GM19324 (cell line): Measurements from ENCODE around the gene MAP1A.
A peak's percentile ranks its signal among the peaks of the same experiment; 100 is the strongest.

Source experiments
- ATAC-seq: cut with Tn5 transposase; IDR thresholded peaks from one replicate; pipeline ENCODE4 v1.9.1; 2021; ENCODE audit warnings: mild to moderate bottlenecking, moderate library complexity; ENCODE audit not compliant: unreplicated experiment, low FRiP score

The MAP1A gene

GRCh38 chr15:43517354-43518196 lies at the start of gene MAP1A:
MAP1A (plus strand) TSS chr15:43517608; CDS start chr15:43521474, 3,866 bp downstream.
- no peak for ATAC-seq

GRCh38 chr15:43469867-43470266 lies 47.5 kb upstream of the MAP1A start:
- no peak for ATAC-seq

- no peak for ATAC-seq
These were observed 45.4 kb upstream of the MAP1A start for GRCh38 chr15:43471975-43472374.

- no peak for ATAC-seq
These were observed 43.5 kb upstream of the MAP1A start for GRCh38 chr15:43473885-43474284.

- no peak for ATAC-seq
These were observed 33.9 kb upstream of the MAP1A start for GRCh38 chr15:43483297-43484128.

- ATAC-seq = no peak
These were observed 33.0 kb upstream of the MAP1A start for GRCh38 chr15:43484455-43484854.

- no peak for ATAC-seq
These were observed 30.0 kb upstream of the MAP1A start for GRCh38 chr15:43487271-43487895.

- ATAC-seq = no peak
These were observed 28.6 kb upstream of the MAP1A start for GRCh38 chr15:43488790-43489189.

- ATAC-seq = no peak
These were observed 28.2 kb upstream of the MAP1A start for GRCh38 chr15:43489191-43489590.

- no peak for ATAC-seq
These were observed 25.1 kb upstream of the MAP1A start for GRCh38 chr15:43492266-43492665.

GRCh38 chr15:43492673-43493601 lies 24.5 kb upstream of the MAP1A start, which contains the start of gene TP53BP1:
TP53BP1 (minus strand) TSS chr15:43493156; CDS start chr15:43493043, 113 bp downstream.
- ATAC-seq = peak; percentile 99

GRCh38 chr15:43493703-43494472 lies 23.5 kb upstream of the MAP1A start:
- no peak for ATAC-seq

- ATAC-seq = no peak
These were observed 18.4 kb upstream of the MAP1A start for GRCh38 chr15:43498990-43499389.

GRCh38 chr15:43499635-43500034 lies 17.8 kb upstream of the MAP1A start:
- no peak for ATAC-seq

- ATAC-seq = no peak
These were observed 11.7 kb upstream of the MAP1A start for GRCh38 chr15:43505738-43506137.

- no peak for ATAC-seq
These were observed 9.0 kb upstream of the MAP1A start for GRCh38 chr15:43508421-43508820.

- no peak for ATAC-seq
These were observed 8.3 kb upstream of the MAP1A start for GRCh38 chr15:43508991-43509659.

GRCh38 chr15:43509660-43510199 lies 7.7 kb upstream of the MAP1A start:
- ATAC-seq = no peak
